Hematopoietic multipotent progenitor cell treated with erythropoietin and hydrocortisone succinate and interleukin-3 and kit ligand, for 17 days (in vitro differentiated cells): Measurements from ENCODE around the gene DLG5.

Experiments
- DNase-seq: peaks from one replicate; pipeline ENCODE4 v3.0.0-alpha.2; 2015; ENCODE audit warnings: low spot score

Gene DLG5

GRCh38 chr10:77841711-77842375, 84.7 kb downstream of the DLG5 start:
- DNase-seq = no peak

- DNase-seq = no peak
These were observed 85.9 kb downstream of the DLG5 start for GRCh38 chr10:77840636-77841035.

- no peak for DNase-seq
These were observed 88.5 kb downstream of the DLG5 start for GRCh38 chr10:77837925-77838595.

DNA sequence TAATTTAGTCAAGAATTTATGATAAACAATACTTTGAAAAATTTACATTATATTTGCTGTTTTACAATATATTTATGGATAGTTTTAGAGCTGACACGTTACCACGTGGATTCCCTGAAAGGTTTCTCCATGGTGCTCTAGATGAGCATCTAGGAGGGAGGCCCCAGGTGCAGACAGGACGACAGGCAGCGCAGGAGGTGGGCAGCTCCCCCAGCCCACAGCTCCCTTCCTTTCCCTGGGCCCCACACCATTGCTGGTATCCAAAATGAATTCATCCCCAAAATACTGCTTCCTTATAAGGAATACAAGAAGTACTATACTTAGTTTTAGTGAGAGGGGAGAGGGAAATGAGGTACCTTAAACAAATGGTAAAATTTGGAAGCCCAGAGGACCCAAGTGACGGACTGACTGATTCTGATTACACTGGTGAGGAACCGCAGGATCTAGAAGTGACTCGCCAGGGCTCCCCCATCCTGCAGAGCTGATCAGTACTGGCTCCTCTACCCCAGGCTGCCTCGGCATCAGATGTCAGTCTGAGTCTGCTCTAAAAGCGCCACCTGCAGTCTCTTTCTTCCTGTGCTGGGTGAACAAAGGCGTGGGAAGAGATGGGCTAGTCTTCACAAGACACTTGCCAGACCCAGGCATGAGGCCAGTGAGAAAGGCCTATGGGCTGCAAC, 89.2 kb downstream of the DLG5 start:
- DNase-seq = peak; percentile 15

- peak; percentile 58 for DNase-seq
These were observed 90.2 kb downstream of the DLG5 start for GRCh38 chr10:77836299-77836820.

- no peak for DNase-seq
These were observed 90.9 kb downstream of the DLG5 start for GRCh38 chr10:77835669-77836086.

GRCh38 chr10:77834943-77835668, 91.4 kb downstream of the DLG5 start:
- DNase-seq = no peak

GRCh38 chr10:77834540-77834939, 92.0 kb downstream of the DLG5 start:
- no peak for DNase-seq

GRCh38 chr10:77833792-77834191, 92.8 kb downstream of the DLG5 start:
- DNase-seq = no peak

DNA sequence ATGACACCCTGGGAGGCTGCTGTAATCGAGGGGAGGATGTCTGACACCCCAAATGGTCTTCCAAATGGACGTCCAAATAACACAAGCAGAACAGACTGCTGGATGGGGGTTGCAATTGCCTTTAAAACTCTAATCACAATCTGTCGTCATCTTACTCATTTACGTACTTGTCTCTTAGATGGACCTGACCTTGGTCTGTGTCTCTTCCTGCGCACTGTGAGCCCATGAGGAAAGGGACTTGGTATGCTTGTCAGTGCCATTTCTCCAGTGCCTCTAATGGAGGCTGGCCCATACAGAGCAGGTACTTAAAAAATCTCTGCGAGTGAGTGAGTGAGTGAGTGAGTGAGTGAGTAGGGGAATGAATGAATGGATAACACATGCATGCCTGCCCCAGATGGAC, 93.3 kb downstream of the DLG5 start:
- DNase-seq = no peak

GRCh38 chr10:77832238-77832637, 94.3 kb downstream of the DLG5 start:
- DNase-seq = no peak

- no peak for DNase-seq
These were observed 97.2 kb downstream of the DLG5 start for GRCh38 chr10:77829356-77829755.

GRCh38 chr10:77828377-77828776, 98.2 kb downstream of the DLG5 start:
- DNase-seq = no peak

- no peak for DNase-seq
These were observed 99.2 kb downstream of the DLG5 start for GRCh38 chr10:77827366-77827765.

- DNase-seq = no peak
These were observed 100.6 kb downstream of the DLG5 start for GRCh38 chr10:77825965-77826364.

DNA sequence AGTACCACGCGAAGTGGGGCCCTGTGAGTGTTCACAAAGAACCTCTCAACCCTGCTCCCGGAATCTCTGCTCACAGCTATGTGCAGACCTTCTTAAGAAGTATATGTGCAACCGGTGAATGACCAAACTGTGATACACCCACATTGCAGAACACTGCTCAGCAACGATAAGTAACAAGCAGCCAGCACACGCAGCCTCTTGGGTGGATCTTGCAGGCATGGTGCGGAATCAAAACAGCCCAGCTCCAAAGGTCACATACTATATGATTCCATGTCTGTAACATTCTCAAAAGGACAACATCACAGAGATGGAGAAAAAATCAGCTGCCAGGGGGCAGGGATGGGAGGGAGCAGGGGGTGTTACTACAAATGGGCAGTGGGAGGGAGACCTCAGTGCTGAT, 101.6 kb downstream of the DLG5 start:
- no peak for DNase-seq

GRCh38 chr10:77823811-77824542, 102.6 kb downstream of the DLG5 start:
- DNase-seq = no peak

GRCh38 chr10:77821551-77821950, 105.0 kb downstream of the DLG5 start:
- DNase-seq = no peak

DNA sequence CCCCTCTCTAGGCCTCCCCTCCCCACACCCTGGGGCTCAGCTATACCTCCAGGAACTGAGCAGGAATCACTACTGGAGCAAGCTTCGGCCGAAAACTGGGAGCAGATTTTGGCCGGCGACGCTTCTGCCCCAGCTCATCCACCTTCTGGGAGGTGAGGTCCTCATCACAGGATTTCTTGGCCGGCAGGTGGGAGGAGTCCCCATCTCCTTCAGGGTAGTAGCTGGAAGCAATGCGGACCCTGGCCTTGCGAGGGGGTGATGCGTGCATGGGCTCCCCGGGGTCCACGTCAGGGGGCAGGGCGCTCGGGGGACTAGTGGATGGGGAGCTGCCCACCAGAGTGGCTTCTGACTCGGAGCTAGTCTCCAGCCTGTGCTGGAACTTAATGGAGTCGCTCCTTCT, 105.5 kb downstream of the DLG5 start:
- DNase-seq = no peak

DNA sequence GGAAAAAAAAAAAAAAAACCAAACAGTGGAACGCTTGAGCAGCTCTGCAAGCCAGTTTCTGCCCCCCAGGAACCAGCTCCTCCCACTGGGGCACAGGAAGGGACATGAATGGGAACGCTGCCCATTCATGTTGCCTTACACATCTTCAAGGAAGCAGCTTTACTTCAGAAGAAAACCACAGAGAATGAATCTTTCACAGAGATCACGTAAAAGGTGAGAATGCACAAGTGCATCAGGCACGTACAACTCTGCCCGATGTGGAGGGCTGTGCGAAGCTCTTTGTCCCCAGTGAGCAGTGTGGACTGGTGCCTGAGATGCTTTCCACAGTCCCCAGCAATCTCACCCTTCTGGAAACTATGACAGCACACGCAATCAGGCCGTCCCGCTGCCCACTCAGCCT, 106.2 kb downstream of the DLG5 start:
- no peak for DNase-seq

- DNase-seq = no peak
These were observed 107.1 kb downstream of the DLG5 start for GRCh38 chr10:77819210-77820112.
